Measurements from ENCODE around the gene ADGRE2.
A peak's percentile ranks its signal among the peaks of the same experiment; 100 is the strongest.

ADGRE2 gene

DNA sequence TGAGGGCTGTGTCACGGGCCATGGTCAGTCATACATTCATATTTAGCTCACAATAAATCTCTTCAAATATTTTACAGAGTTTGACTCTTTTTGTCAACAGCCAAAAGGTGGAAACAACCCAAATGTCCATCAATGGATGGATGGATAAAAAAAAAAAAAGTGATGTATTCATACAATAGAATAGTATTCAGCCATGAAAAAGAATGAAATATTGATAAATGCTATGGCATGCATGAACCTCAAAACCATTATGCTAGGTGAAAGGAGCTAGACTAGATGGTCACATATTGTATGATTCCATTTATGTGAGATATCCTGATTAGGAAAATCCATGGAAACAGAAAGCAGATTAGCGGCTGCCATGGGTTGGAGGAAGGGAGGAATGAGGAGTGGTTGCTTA lies 16.2 kb downstream of the ADGRE2 start:
- H3K4me3 ChIP-seq = no peak overlapping the region
- H3K27ac ChIP-seq = no peak overlapping the region

DNA sequence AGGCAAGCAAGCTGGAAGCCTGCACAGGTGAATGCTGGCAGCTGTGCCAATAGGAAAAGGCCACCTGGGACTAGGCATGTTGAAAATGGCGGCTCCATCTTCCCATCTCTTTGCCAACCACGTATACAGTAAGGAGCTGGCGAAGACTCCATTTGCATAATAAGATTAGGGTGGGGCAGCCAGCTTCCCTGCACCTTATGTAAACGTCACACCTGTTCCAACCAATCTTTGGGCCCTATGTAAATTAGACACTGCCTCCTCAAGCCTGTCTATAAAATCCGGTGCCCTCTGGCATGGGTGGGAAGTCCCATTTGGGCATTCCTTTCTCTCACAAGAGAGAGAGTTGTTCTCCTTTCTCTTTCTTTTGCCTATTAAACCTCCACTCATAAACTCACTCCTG lies 16.8 kb downstream of the ADGRE2 start:
- no peak overlapping the region for H3K4me3 ChIP-seq

DNA sequence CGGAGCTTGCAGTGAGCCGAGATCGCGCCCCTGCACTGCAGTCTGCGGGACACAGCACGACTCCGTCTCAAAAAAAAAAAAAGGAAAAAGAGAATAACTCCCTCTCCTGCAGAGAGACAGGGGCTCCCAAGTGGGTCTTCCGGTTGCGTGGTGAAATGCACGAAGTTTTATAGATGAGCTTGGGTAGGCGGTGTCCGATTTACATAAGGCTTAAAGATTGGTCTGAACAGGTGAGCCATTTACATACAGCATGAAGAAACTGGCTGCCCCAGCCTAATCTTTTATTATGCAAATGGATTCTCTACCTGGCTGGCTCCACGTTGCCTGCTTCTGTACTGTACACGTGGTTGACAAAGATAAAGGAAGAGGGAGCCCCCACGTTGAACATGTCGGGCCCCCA lies 19.5 kb downstream of the ADGRE2 start:
- Histone ChIP-seq H3K27ac (no peak overlapping the region), H3K4me3 (peak overlapping the region in 1 of 7 experiments; percentile 19)

More for the DNA sequence above, 16.8 kb downstream of the ADGRE2 start:
- peak overlapping the region in 1 of 21 experiments; percentile 21 for H3K27ac ChIP-seq

DNA sequence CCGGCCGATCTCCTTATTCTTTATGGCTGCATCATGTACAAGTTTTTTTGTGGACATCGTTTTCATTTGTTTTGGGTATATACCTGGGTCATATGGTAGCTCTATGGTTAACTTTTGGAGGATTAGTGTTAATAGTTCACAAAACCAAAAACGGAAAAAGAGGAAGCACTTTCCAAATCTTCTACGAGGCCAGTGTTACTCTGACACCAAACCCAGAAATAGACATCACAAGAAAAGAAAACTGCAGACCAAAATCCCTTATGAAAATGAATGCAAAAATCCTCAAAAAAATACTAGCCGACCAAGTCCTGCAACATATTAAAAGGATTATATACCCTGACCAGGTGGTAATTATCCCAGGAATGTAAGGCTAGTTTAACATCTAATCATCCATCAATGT lies 29.8 kb downstream of the ADGRE2 start:
- no peak overlapping the region for H3K4me3 ChIP-seq
- H3K27ac ChIP-seq = no peak overlapping the region

DNA sequence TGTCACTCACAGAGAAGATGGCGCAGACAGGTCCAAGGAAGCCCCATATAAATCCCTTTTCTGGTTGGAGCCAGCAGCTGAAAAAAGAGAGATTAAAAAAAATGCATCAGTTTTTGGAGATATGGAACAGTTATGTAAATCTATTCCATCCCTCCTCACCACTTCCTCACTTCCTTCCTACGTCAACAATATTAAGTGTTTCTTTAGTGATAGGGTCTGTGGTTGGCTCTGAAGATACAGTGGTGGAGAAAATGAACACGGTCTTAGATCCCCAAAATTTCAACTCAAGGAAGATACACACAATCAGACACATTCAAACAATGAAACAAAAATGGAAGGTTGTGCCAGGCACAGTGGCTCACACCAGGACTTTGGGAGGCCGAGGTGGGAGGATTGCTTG lies 31.5 kb downstream of the ADGRE2 start:
- Histone ChIP-seq H3K4me3 (no peak overlapping the region), H3K27ac (no peak overlapping the region)

DNA sequence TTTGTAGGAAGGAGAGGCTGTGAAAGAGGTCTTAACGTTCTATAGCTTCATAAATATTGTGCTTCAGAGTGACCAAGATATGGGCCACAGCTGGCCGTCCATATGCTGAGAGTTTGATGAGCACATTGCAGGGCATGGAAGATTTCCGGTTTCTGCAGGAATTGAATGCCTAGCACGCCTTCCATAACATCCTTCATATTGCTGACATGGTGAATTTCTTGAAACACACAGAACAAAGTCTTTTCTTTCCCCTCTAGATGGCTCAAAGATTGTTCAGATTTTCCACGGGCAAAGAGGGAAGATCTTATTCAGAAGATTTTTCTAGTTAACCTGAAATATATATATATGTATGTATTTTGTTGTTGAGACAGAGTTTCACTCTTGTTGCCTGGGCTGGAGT lies 42.4 kb downstream of the ADGRE2 start:
- Histone ChIP-seq H3K27ac (no peak overlapping the region), H3K4me3 (no peak overlapping the region)

DNA sequence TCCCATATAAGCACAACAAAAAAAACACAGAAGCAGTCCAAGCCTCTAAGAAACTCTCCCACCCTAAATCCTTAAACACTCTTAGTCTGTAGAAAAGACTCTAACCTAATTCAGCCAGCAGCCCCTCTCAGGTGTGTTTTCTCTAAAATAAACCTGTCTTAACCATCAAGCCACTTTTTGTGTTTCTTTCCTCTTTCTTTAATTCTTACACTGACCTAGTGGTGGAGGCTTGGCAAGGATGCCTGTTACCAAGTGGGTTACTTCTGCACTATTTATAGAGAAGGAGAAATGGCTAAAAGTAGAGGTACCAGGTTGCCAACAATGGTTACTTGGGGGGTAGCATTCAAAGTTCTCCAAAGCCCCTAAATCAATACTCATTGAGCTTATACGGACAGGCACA lies 44.8 kb downstream of the ADGRE2 start:
- Histone ChIP-seq H3K27ac (no peak overlapping the region), H3K4me3 (no peak overlapping the region)

DNA sequence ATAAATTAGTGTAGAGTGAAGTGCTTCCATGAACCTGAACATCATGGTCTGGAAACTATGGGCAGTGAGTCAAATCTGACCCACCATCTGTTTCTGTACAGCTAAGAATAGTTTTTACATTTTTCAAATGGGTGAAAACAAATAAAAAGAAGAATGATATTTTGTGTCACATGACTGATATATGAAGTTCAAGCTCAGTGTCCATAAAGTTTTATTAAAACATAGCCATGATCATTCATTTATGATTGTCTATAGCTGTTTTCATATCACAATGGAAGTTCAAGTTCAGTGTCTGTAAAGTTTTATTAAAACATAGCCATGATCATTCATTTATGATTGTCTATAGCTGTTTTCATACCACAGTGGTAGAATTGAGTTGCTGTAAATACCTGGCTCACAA lies 45.9 kb downstream of the ADGRE2 start:
- H3K27ac ChIP-seq = no peak overlapping the region
- H3K4me3 ChIP-seq = no peak overlapping the region

DNA sequence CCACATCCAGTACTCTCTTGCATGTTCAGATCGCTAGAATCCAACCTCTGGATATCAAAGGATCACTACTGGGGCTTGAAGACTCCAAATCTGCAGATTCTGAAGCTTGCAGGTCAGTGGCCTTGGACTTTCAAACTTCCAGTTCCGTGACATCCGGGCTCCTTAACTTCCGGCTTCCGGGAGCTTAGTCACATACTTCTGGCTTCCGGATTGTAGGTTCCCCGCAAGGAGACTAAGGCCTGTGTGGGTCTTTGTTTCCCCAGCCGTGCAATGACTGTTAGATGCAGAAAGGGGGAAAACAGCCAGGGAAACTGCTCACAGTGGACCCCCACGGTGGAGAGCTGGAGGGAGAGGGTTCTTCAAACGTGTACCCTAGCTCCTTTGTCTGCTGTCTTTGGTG lies 47.2 kb downstream of the ADGRE2 start:
- no peak overlapping the region for H3K4me3 ChIP-seq
- H3K27ac ChIP-seq = no peak overlapping the region

DNA sequence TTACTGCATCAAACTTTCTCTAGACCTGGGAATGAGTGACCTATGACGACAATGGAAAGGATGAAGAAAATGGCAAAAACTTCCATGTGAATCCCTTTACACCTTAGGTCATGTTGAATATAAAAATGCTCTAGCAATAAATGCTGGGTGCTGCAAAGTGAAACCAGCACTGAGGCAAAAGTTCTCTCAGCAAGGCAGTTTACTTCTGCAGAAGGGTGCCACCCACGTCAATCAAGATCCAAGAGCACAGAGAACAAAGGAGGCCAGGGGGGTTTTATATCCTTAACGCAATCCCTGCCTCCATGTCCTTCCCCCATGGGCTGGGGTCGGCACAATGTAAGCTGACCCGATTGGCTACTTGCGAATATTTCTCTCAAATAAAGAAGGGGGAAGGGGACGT lies 49.8 kb downstream of the ADGRE2 start:
- Histone ChIP-seq H3K4me3 (no peak overlapping the region), H3K27ac (no peak overlapping the region)

DNA sequence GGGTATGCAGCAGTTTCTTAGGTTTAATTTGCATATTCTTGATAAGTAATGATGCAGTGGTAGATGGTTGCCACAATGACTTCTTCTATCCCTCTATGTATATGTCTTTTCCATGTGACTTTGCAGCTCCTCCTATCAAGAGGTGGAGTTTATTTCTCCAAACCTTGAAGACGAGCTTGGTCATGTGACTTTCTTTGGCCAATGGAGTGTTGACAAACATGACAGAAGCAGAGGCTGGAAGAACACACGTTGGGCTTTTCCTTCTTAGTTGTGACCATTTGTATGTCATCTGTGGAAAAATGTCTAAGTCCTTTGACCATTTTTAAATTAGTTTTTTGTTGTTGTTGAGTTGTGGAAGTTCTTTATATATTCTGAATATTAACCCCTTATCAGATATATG lies 56.2 kb downstream of the ADGRE2 start:
- no peak overlapping the region for H3K4me3 ChIP-seq

DNA sequence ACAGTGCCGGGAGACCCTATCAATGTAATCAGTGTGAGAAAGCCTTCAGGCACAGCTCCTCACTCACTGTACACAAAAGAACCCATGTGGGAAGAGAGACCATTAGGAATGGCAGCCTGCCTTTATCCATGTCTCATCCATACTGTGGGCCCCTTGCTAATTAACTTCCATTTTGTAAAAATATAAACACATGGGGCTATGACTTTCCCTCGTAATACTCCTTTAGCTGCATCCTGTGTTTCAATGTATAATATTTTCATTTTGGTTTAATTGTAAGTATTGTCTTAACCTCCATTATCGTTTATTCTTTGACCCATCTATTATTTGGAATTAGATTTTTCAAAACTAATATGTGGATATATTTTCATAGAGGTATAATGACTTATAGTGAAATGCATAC lies 59.2 kb downstream of the ADGRE2 start:
- H3K4me3 ChIP-seq = no peak overlapping the region

More for the DNA sequence above, 56.2 kb downstream of the ADGRE2 start:
- no peak overlapping the region for H3K27ac ChIP-seq

DNA sequence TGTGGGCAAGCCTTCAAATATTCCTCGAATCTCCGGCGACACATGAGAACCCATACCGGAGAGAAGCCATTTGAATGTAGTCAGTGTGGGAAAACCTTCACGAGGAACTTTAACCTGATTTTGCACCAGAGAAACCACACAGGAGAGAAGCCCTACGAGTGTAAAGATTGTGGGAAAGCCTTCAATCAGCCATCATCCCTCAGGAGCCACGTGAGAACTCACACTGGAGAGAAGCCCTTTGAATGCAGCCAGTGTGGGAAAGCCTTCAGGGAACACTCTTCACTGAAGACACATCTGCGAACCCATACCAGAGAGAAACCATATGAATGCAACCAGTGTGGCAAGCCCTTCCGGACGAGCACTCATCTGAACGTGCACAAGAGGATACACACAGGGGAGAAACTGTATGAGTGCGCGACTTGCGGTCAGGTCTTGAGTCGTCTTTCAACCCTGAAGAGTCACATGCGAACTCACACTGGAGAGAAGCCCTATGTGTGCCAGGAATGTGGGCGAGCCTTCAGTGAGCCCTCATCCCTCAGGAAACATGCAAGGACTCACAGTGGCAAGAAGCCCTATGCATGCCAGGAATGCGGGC lies 59.7 kb downstream of the ADGRE2 start:
- H3K27ac ChIP-seq = no peak overlapping the region
- H3K4me3 ChIP-seq = no peak overlapping the region

More for the DNA sequence above, 59.2 kb downstream of the ADGRE2 start:
- H3K27ac ChIP-seq = no peak overlapping the region

DNA sequence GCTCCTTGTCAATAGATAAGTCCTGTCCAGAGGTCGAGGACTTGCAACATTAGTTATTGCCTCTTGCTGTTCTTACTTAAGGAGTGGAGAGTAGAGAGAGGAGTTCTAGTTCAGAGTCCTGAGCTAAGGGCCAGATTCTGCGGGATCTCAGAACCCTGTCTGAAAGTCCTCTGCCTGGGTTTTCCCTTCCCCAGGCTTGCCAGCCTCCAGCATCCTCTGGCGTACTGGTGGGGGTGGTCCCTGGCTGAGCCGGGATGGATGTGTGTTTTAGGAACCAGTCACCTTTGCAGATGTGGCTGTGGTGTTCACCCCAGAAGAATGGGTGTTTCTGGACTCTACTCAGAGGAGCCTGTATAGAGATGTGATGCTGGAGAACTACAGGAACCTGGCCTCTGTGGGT lies 62.5 kb downstream of the ADGRE2 start:
- no peak overlapping the region for H3K4me3 ChIP-seq

DNA sequence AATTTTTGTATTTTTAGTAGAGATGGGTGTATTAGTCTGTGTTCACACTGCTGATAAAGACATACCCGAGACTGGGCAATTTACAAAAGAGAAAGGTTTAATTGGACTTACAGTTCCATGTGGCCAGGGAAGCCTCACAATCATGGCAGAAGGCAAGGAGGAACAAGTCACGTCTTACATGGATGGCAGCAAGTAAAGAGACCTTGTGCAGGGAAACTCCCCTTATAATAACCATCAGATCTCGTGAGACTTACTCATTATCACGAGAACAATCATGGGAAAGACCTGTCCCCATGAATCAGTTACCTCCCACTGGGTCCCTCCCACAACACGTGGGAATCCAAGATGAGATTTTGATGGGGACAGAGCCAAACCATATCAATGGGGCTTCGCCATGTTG lies 73.9 kb downstream of the ADGRE2 start:
- Histone ChIP-seq H3K27ac (no peak overlapping the region), H3K4me3 (no peak overlapping the region)

More for the DNA sequence above, 62.5 kb downstream of the ADGRE2 start:
- no peak overlapping the region for H3K27ac ChIP-seq

DNA sequence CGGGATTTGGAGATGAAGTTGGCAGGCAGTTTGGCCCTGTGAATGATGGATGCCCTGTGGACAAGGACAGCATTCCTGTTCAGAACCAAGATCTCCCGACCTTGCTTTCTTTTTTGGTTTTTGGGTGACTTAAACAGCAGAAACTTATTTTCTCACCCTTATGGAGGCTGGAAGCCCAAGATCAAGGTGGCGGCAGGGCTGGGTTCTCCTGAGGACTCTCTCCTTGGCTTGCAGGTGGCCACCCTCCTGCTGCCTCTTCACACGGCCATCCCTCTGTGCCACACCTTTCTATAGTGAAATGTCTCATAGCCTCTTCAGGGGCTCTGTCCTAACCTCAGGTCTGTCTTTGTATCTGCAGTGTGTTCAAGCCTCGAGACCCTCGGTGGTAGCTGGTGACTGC lies 74.5 kb downstream of the ADGRE2 start:
- no peak overlapping the region for H3K4me3 ChIP-seq

DNA sequence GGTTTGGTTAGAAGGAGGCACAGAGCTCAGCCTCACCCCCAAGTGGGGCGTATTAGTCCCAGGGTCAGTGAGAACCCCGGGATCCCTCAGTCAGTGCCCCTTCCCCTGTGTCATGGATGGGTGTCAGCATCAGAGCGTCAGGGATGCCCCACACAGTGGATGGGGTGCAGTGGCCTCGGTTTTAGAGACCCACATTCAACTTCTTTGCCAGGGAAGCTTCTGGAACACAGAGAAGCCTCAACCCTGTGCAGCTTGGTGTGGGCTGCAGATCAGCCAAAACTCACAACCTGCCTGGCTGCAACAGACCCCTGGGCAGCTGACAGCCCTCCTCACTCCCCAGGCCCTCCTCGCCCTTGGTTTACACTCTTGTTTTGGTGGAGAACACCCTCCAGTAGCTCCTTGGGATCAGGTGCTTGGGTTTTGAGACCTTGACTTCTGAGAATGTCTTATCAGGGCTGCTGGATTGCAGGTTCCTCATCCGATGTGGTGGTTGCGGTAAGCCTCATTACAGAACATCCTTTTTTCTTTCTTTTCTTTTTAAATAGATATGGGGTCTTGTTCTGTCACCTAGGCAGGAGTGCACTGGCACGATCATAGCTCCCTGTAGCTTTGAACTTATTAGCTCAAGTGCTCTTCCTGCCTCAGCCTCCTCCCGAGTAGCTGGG lies 77.5 kb downstream of the ADGRE2 start:
- H3K27ac ChIP-seq = no peak overlapping the region

More for the DNA sequence above, 74.5 kb downstream of the ADGRE2 start:
- H3K27ac ChIP-seq = no peak overlapping the region

DNA sequence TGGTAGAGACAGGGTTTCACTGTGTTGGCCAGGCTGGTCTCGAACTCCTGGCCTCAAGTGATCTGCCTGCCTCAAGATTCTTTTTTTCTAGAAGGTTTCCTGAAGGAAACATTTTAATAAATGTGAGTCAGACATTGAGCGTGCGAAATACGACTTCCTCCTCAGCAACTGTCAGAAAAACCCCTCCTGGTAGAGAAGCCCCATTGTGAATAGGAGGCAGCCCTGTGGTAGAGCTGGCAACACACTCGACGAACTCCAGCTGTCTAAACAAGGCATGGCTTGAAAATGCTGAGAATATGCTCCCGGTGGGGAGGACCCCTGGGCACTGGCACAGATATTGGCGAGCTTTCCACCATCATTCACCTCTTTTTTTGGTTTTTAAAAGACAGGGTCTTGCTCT lies 78.7 kb downstream of the ADGRE2 start:
- Histone ChIP-seq H3K4me3 (no peak overlapping the region), H3K27ac (no peak overlapping the region)

More for the DNA sequence above, 77.5 kb downstream of the ADGRE2 start:
- H3K4me3 ChIP-seq = no peak overlapping the region

DNA sequence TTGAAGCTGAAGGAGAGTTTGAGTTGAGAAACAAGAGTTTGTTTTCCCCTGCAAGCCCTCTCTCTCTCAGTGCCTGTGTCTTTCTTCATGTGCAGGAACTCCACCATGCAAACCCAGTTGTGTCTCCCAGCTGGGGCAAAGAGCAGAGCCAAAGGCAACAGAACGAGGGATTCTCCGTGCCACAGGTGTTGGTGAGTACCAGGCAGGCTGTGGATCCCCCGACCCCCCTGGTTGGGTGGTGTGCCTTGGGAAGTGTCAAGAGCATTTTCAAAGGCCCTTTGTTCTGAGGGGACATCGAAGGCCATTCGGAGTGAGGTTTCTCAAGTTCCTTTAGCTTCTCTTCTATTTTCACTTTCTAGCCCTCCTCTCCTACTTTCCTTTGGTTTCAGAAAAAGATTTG lies 82.9 kb downstream of the ADGRE2 start:
- H3K4me3 ChIP-seq = no peak overlapping the region
- H3K27ac ChIP-seq = no peak overlapping the region

DNA sequence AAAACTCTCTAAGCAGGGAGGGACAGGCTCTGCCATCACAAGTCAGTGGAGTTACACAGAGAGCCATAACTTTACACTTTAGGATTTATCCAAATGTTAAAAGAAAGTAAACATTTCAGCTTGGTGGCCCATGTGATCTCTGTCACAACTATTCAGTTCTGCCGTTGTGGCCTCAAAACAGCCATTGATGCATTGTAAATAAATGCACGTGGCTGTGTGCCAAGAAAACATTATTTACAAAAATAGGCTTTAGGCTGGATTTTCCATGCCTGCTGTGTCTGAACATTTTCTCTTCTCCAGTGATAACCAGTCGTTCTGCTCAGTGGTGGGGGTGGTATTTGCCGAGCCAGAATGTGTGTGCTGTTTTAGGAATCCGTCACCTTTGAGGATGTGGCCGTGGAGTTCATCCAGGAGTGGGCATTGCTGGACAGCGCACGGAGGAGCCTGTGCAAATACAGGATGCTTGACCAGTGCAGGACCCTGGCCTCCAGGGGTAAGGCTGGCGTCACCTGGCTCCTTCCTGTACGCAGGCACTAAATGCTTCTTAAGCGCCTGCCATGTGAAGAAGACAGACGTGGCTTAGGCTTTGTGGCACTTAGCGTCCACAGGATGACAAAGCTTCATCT lies 83.6 kb downstream of the ADGRE2 start:
- no peak overlapping the region for H3K27ac ChIP-seq
- H3K4me3 ChIP-seq = no peak overlapping the region

Data from skin epidermis (tissue), 12 donors.